GM18868 (cell line): ENCODE measurements around the gene PIP5K1A.
"Not testable (repeated sequence)": the region's sequence is repeated elsewhere in the genome, so short reads cannot be mapped to it uniquely, and the experiment has no call there.

Experiments used
- ATAC-seq: cut with Tn5 transposase; IDR thresholded peaks from one replicate; pipeline ENCODE4 v1.9.1; 2021; ENCODE audit warnings: mild to moderate bottlenecking, moderate library complexity; ENCODE audit not compliant: unreplicated experiment

The PIP5K1A gene

DNA sequence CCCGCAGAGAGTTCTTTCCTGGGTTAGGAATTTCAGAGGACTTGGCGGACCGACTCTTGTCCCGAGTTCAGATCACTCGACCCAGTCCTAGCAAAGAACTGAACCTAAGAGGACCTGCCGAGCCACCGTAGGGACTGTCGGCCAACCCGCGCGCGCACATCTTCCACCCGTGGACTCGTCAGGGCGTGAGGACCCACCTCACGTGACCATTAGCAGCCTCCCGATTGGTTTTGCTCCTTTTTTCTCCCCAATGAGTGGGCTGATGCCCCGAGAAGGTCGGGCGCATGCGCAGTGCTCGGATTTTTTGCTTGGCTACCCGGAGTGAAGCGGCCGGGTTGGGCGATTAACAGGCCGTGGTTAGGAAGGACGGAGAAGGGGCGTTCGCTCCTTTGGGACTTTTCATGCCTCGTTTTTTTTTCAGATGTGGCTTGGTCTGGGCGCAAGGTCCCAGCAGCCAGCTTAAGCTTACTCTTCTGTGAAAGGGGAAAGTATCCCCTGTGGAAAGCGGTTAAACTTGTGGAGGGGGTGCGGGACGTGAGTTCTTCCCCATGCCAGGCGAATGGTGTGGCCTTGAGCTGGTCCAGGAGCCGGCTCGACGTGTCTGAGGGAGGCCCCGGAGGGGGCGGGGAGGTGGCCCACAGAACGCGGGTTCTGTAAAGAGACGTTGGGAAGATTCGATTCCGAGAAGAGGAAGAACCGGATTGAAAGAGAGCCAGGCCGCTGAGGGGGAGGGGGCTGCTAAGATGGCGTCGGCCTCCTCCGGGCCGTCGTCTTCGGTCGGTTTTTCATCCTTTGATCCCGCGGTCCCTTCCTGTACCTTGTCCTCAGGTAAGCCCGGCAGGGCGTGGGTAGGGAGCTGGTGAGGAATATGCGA, at the start of gene PIP5K1A:
TSS of gene PIP5K1A (plus strand) at position 299 of the 874 bp plus-strand sequence. CDS start at position 744, 445 bp downstream.
- peak; percentile 79 for ATAC-seq

- peak; percentile 71 for ATAC-seq
These were observed 41.9 kb upstream of the PIP5K1A start, which contains the start of gene TNFAIP8L2 for GRCh38 chr1:151156515-151156819. TSS of gene TNFAIP8L2 (plus strand) at chr1:151156649. CDS start at chr1:151158698, 2,049 bp downstream.

- no peak for ATAC-seq
These were observed 41.3 kb upstream of the PIP5K1A start for GRCh38 chr1:151157067-151157531.

GRCh38 chr1:151158326-151158725, 40.0 kb upstream of the PIP5K1A start:
- ATAC-seq = no peak

DNA sequence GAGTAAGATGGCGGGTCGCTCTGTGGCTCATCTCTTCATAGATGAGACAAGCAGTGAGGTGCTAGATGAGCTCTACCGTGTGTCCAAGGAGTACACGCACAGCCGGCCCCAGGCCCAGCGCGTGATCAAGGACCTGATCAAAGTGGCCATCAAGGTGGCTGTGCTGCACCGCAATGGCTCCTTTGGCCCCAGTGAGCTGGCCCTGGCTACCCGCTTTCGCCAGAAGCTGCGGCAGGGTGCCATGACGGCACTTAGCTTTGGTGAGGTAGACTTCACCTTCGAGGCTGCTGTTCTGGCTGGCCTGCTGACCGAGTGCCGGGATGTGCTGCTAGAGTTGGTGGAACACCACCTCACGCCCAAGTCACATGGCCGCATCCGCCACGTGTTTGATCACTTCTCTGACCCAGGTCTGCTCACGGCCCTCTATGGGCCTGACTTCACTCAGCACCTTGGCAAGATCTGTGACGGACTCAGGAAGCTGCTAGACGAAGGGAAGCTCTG, 39.6 kb upstream of the PIP5K1A start:
- ATAC-seq = no peak

GRCh38 chr1:151159373-151159772, 39.0 kb upstream of the PIP5K1A start:
- no peak for ATAC-seq

- ATAC-seq = no peak
These were observed 33.5 kb upstream of the PIP5K1A start for GRCh38 chr1:151164732-151165280.

DNA sequence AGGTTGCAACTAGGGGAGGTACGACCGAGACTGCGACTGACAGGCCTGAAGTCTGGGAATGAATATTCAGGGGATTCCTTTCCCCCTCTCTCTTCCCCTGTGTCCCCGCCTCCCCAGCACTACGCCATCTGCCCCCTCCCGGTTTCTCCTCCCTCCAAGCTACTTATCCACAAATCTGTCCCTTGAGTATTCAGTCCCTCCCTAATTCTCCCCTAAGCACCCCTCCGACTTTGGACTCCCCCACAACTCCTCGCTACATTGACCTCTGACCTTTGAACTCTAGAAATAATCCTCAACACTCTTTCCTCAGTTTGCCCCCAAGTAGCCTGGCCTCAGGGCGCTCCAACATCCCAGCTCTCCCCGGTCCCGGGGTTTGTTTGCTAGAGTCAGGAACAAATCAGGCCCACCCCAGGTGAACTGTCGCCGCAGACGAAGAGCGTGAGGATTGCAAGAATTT, 33.0 kb upstream of the PIP5K1A start:
- peak; percentile 16 for ATAC-seq

DNA sequence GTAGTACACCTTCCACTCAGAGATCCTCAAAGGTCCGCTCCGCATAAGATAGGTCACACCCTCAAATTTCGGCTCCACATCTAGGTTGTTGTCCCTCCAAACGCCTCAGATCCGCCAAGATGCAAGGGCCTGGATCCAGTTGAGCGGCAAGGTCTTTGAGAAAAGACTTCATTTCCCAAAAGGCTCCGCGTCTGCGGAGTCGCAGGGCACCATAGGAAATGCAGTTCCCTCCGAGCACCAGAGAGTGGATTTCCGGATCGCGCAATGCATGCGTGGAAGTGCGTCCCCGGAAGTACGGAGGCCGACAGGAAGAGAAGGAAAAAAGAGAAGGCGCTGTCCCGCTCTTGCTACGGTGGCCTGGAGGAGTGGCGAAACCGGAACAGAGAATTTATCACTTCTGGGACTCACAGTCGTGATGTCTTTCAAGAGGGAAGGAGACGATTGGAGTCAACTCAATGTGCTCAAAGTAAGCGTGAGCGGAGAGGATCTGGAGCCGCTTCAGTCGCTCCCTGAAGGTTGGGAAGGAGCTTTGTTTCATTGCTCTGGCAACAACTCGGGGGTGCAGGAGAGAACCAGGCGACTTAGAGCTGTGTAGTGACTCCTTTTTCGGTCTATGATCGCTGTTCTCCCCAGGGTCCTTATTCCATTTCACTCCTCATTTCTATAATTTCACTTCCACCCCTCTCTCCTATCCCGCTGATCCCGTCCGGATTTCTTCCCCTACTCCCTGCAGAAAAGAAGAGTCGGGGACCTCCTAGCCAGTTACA, 32.4 kb upstream of the PIP5K1A start, which contains the start of the genes LYSMD1 and SCNM1:
TSS of gene LYSMD1 (minus strand) at position 165 of the 767 bp plus-strand sequence. CDS start 644 bp downstream, outside the sequence.
TSS of gene SCNM1 (plus strand) at position 407 of the 767 bp plus-strand sequence. CDS start at position 416, 9 bp downstream.
- ATAC-seq = peak; percentile 90

DNA sequence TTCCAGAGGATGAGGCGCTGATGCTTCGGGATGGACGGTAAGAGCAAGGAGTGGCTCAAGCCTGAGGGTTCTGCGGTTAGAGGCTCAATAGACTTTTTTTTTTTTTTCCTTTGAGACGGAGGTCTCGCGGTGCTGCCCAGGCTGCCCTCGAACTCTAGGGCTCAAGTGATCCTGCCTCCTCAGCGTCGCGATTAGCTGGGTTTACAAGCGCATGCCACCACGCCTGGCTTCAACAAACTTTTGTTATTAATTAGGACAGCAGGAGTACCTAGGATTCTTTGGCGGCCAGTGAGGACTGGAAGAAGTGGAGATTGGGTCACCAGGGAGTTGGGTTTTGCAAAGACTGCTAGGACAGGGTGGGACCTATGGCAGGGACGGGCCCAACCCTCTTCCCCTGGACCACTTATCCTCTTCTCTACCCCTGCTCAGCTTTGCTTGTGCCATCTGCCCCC, 31.8 kb upstream of the PIP5K1A start:
- no peak for ATAC-seq

DNA sequence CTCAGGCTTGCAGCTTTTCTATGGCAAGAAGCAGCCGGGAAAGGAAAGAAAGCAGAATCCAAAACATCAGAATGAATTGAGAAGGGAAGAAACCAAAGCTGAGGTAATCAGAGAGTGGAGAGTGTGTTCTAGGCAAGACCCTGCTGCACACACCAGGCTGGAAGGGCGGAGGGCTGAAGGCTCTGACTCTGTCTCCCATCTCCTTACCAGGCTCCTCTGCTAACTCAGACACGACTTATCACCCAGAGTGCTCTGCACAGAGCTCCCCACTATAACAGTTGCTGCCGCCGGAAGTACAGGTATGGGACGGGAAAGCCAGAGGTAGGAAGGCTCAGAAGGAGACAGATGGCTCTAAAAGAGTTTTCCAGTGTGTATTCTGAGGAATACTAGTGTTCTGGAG, 31.2 kb upstream of the PIP5K1A start:
- ATAC-seq = no peak

- no peak for ATAC-seq
These were observed 27.2 kb upstream of the PIP5K1A start for GRCh38 chr1:151171190-151171589.

DNA sequence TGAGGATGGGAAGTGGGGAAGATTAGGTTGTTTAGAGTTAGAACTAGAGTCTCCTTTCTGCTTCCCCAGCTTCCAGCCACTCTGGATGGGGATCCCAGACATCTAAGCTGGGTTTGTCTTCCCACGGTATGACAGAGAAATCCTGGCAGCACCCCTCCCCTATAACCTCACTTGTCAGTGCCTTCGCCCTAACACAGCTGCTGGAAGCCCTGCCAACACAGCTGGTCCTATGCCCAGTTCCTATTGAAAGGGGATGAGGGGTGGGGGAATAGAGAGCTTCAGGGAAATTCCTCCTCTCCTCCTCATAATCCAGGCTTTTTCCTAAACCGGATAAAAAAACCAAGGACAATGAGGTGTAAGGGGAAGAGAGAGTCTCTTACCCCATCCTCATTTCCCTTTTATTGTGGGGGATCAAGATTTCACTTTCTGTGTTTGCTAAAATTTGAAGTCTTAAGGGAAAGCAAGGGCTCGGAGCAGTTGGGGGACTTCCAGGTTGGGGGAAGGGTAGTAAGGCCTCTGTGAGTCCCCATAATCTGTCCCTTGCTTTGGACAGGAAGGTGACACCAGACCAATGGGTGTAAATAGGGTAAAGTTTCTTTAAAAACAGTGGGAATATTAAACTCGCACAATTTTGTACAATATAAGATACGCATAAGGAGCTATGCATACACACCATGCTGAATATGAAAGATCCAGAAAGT, 23.2 kb upstream of the PIP5K1A start:
- ATAC-seq = no peak

- ATAC-seq = no peak
These were observed 22.5 kb upstream of the PIP5K1A start, which contains the start of gene TMOD4 for GRCh38 chr1:151175863-151176262. TSS of gene TMOD4 (minus strand) at chr1:151175981. CDS start at chr1:151174875, 1,106 bp downstream.

DNA sequence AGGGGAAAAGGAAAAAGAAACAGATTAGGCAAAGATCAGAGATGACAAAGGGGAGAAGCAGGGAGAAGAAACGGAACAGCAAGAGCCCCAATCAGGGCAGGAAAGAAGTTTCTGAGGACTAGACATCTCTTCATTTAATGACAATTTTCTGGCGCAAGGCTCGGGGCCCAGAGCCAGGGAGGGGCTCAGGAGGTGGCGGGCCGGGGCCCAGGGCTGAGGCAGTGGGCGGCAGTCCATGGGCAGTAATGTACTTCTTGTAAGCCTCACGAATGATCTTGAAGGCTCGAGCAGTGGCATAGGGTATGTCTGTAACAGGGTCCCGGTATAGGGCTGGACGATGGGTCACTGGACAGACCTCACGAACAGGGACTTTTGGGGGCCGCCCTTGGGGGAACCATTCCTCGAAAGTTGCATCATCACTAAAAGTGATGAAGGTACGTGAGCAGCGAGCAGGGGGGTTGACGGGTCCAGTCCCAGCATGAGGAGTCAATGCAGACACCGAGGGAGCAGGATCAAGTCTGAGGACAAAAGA, 21.8 kb upstream of the PIP5K1A start:
- no peak for ATAC-seq

DNA sequence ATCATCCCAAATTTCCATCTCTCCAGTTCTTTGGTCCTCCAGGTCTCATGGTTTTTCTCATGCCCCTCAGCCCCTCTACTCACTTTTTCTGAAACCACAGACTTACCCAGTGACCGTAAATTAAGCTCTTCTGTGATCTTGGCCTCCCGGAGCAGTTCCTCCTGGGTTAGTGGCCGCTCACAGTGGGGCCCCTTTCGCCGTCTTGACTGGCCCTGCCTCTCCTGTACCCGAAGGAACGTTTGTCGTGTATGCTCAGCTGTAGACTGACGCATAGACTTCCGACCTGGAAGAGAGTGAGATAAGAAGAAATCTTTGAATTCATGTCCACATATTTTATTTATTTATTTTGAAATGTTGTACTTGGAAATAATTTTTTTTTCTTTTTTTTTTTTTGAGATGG, 14.1 kb upstream of the PIP5K1A start:
- no peak for ATAC-seq

DNA sequence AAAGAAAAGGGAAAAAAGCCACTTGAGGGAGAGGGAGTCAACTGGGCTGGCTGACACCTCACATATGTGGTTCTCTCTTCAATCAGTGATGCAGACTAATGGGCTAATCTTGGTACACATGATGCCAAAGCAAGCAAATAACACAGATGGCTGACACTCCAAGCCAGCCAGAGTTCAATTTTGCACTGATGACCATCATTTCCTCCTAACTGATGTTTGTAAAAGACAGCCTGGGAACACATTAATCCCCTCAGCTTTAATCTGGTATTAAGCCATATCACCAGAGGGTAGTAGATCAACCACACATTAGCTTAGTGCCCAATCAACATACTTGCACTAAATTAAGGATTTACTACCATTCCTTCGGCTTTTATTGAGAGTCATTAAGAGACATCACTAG, 11.1 kb upstream of the PIP5K1A start:
- no peak for ATAC-seq

DNA sequence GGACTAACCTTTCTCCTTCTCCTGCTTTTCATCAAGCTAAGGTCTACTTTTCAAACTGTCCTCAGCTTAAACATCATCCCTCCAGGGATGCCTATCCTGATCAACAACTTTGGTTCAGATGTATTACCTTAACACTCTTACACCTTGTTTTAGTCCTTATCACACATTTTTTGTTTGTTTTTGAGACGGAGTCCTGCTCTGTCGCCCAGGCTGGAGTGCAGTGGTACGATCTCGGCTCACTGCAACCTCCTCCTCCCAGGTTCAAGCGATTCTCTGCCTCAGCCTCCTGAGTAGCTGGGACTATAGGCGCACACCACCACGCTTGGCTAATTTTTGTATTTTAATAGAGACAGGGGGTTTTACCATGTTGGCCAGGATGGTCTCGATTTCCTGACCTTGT, 9.7 kb upstream of the PIP5K1A start:
- ATAC-seq = not testable (repeated sequence)

GRCh38 chr1:151189637-151190445, 8.5 kb upstream of the PIP5K1A start, which contains the start of gene VPS72:
TSS of gene VPS72 (minus strand) at chr1:151190197. CDS start at chr1:151190121, 76 bp downstream.
- ATAC-seq = peak; percentile 91
